ENCODE measurements around the gene MAP3K14.

DNA sequence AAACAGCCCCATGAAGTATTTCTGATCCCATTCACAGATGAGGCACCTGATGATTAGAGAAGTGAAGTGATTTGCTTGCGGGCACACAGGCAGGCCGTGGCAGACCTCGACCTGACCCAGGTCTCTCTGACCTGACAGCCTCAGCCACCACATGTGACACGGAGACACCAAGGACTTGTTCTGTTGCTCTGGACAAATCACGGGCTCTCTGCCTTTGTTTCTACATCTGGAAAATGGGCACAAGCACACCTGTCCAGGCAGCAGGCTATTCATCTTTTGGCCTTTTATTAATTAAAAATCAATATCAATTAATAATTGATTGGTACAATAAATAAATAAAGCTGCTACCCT, 3.4 kb downstream of the MAP3K14 start:
- TF ChIP-seq TBL1XR1 (IDR thresholded peaks at IDR 0.05; ENCODE audit: low read depth, low read length) = no peak
- TF ChIP-seq ZNF274 (IDR thresholded peaks at IDR 0.05; ENCODE audit: insufficient read depth, insufficient read length) = no peak
- TF ChIP-seq ESRRA (IDR thresholded peaks at IDR 0.05; ENCODE audit: low read length) = no peak
- TF ChIP-seq, protein P1, sequence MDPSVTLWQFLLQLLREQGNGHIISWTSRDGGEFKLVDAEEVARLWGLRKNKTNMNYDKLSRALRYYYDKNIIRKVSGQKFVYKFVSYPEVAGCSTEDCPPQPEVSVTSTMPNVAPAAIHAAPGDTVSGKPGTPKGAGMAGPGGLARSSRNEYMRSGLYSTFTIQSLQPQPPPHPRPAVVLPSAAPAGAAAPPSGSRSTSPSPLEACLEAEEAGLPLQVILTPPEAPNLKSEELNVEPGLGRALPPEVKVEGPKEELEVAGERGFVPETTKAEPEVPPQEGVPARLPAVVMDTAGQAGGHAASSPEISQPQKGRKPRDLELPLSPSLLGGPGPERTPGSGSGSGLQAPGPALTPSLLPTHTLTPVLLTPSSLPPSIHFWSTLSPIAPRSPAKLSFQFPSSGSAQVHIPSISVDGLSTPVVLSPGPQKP (IDR thresholded peaks at IDR 0.05; ENCODE audit: low read depth, low read length) = no peak
- TF ChIP-seq POLR2AphosphoS5 (IDR thresholded peaks at IDR 0.05; ENCODE audit: low read length) = no peak
- no peak; a peak in 1 of 4 replicates for TF ChIP-seq ETV6 (conservative IDR thresholded peaks at IDR 0.05 in 1 of 2, IDR thresholded peaks at IDR 0.05 in 1 of 2; ENCODE audit: borderline replicate concordance in 1 of 2, low read depth in 1 of 2)
- peak; percentile 39; the same call in 1 of the 2 replicates for TF ChIP-seq POLR2A (IDR thresholded peaks at IDR 0.05; ENCODE audit: low read depth, low read length)
- TF ChIP-seq CBFB (IDR thresholded peaks at IDR 0.05; ENCODE audit: low read depth) = no peak
- TF ChIP-seq TCF7 (IDR thresholded peaks at IDR 0.05; ENCODE audit: borderline replicate concordance) = no peak

All from GM12878 (cell line).